GM12865 (cell line): Measurements from ENCODE around the gene PRDM16.

Experiments
- DNase-seq: peaks from one replicate; pipeline ENCODE4 v3.0.0; 2010; ENCODE audit warnings: low read depth
- H3K4me3 ChIP-seq: 2 replicates; pipeline ENCODE4 v1.5.1; 2011; ENCODE audit warnings: mild to moderate bottlenecking, low read depth, low read length, control low read depth
- TF ChIP-seq, protein P1 (sequence below): IDR thresholded peaks from 2 replicates; pipeline ENCODE4 v1.5.1; 2011; ENCODE audit warnings: low read length, control low read depth, low read depth, inconsistent platforms; ENCODE audit not compliant: insufficient read depth; ENCODE audit errors: missing control alignments

The PRDM16 gene

DNA sequence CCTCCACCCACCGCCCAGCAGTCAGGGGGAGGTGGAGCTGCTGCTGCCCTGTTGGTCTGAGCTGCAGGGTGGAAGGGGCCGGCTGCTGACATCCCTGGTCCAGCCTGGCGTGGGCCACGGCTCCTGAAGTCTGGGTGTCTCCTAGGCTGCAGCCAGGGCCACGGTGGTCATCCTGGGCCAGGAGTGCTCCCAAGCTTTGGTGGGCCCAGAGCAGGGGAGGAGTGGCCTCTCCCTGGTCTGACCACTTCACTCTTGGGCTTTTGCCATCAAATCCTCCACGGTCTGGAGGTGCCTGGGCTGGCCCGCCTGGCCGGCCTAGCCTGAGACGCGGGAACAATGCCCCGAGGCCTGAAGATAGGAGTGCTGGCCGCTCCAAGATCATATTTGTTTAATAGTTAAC is 5.8 kb downstream of the PRDM16 start:
- no peak overlapping the region for H3K4me3 ChIP-seq
- TF ChIP-seq, protein P1, sequence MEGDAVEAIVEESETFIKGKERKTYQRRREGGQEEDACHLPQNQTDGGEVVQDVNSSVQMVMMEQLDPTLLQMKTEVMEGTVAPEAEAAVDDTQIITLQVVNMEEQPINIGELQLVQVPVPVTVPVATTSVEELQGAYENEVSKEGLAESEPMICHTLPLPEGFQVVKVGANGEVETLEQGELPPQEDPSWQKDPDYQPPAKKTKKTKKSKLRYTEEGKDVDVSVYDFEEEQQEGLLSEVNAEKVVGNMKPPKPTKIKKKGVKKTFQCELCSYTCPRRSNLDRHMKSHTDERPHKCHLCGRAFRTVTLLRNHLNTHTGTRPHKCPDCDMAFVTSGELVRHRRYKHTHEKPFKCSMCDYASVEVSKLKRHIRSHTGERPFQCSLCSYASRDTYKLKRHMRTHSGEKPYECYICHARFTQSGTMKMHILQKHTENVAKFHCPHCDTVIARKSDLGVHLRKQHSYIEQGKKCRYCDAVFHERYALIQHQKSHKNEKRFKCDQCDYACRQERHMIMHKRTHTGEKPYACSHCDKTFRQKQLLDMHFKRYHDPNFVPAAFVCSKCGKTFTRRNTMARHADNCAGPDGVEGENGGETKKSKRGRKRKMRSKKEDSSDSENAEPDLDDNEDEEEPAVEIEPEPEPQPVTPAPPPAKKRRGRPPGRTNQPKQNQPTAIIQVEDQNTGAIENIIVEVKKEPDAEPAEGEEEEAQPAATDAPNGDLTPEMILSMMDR: no peak
- DNase-seq: no peak

- no peak for DNase-seq
- H3K4me3 ChIP-seq: no peak overlapping the region
- TF ChIP-seq, protein P1: no peak
These were observed 6.8 kb downstream of the PRDM16 start for GRCh38 chr1:3075666-3076362.

DNA sequence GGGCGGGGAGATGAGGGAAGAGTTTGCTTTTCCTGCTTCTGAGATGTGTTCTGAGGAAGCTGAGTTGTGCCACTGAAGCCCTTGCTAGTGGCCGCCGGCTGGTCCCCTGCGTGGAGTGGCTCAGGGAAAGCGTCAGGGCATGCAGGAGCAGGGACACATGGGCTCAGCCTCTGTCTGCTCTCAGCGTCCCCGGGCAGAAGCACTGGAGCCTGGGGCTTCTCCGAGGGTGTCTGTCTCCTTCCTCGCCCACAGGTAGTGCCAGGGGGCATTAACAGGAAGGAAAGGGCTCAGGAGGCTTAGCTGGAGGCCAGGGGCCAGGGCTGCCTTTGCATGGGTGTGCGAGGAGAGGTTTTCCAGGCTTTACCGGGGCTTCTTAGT is 7.3 kb downstream of the PRDM16 start:
- no peak for DNase-seq
- TF ChIP-seq, protein P1: no peak
- no peak overlapping the region for H3K4me3 ChIP-seq

- no peak for DNase-seq
- no peak overlapping the region for H3K4me3 ChIP-seq
- TF ChIP-seq, protein P1: no peak
These were observed 8.1 kb downstream of the PRDM16 start for GRCh38 chr1:3077081-3077480.

GRCh38 chr1:3077561-3077960 is 8.6 kb downstream of the PRDM16 start:
- DNase-seq: no peak
- TF ChIP-seq, protein P1: no peak
- H3K4me3 ChIP-seq: no peak overlapping the region

DNA sequence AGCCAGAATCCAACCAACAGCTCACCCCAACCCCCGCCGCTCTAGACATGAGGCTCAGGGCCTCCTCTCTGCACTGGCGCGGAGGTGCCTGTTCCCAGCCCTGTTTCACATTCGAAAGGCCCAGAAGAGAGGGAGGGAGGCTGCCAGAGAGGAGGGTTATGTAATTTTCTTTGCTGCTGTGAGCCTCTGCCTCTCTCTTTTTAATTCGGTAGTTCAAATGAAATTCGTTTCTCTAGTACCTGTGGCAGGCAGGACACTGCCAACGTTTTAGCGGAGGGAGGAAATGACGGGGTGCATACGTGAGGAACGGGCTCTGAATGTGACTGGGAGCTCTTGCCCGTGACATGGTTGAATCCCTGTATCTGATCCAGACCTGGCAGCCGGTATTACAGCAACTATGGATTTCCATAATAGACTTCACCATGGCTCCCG is 9.4 kb downstream of the PRDM16 start:
- no peak overlapping the region for H3K4me3 ChIP-seq

More for the DNA sequence above, 9.4 kb downstream of the PRDM16 start:
- no peak for DNase-seq
- TF ChIP-seq, protein P1: no peak
